HCT116 (cell line): Measurements from ENCODE around the gene KRTDAP. TPM values are rescaled to one million over a fixed set of nuclear protein-coding genes. Genes with fewer than 3 reads are reported as not detected.

Experiments
- ATAC-seq: fragments of 200-7000 bp; cut with Tn5 transposase; 2 replicates; pipeline ENCODE4 v1.9.1; 2020; ENCODE audit warnings: mild to moderate bottlenecking, moderate library complexity
- BruUV-seq: library from RNA; stranded (reverse); fragments of 400-500 nt; replicated peaks from 2 replicates; lab custom pipeline; 2021; lab: Mats Ljungman, UMichigan
- CTCF ChIA-PET: fragments of 300-600 bp; sonication (Branson Sonifier 250); formaldehyde crosslinking; loops from one replicate; lab custom pipeline; 2021; ENCODE audit warnings: antibody characterized with exemption; lab: Charles Lee
- POLR2A ChIA-PET: fragments of 300-600, 350-600 bp; sonication (Branson Sonifier 250); formaldehyde crosslinking; loops from one replicate; lab custom pipeline; 2021; ENCODE audit warnings: antibody characterized with exemption; lab: Charles Lee
- RAD21 ChIA-PET, 2 experiments: fragments of 300-600 bp; sonication (Branson Sonifier 250); formaldehyde crosslinking; loops; one replicate each; lab custom pipeline; 2023; ENCODE audit warnings: low total read pairs in 2 of 2; ENCODE audit not compliant: uncharacterized antibody in 2 of 2, unreplicated experiment in 2 of 2, low non-redundant PET in 1 of 2; lab: Charles Lee
- DNase-seq: peaks from one replicate; pipeline ENCODE4 v3.0.0-alpha.2; 2010; ENCODE audit warnings: low read depth, low spot score
- H2AFZ ChIP-seq: fragments of 200-600 bp; shearing (Covaris generic), sonication (generic); 2 replicates; pipeline ENCODE4 v1.6.1; 2017; ENCODE audit warnings: low read depth, mixed run types, mixed read lengths, antibody characterized with exemption, low read length; ENCODE audit not compliant: poor library complexity, severe bottlenecking
- H3K27ac ChIP-seq: 2 replicates; pipeline ENCODE4 v1.5.1; 2012; ENCODE audit warnings: low read depth, low read length
- H3K27me3 ChIP-seq: fragments of 200-600 bp; sonication (generic); 2 replicates; pipeline ENCODE4 v1.6.1; 2016; ENCODE audit warnings: mixed run types, low read length, mixed read lengths; ENCODE audit not compliant: insufficient read depth
- H3K36me3 ChIP-seq, 2 experiments: fragments of 200-500 bp in 1 of 2; fragments of 200-600 bp in 1 of 2; sonication (Bioruptor generic) in 1 of 2; sonication (generic) in 1 of 2; 2 replicates each; pipeline versions ENCODE4 v1.5.1 to v1.6.1; 2014 to 2016; ENCODE audit warnings: low read length in 2 of 2, inconsistent platforms in 1 of 2, mixed read lengths in 1 of 2, mixed run types in 1 of 2; ENCODE audit not compliant: insufficient read depth in 2 of 2, control insufficient read depth in 1 of 2
- H3K4me1 ChIP-seq, 2 experiments: fragments of 200-600 bp in 1 of 2; sonication (generic) in 1 of 2; 2 replicates each; pipeline versions ENCODE4 v1.5.1 to v1.6.1; 2012 to 2017; ENCODE audit warnings: low read length in 2 of 2, inconsistent platforms in 1 of 2, mild to moderate bottlenecking in 1 of 2, mixed read lengths in 1 of 2, mixed run types in 1 of 2, moderate library complexity in 1 of 2; ENCODE audit not compliant: insufficient read depth in 2 of 2, control insufficient read depth in 1 of 2
- H3K4me2 ChIP-seq: fragments of 200-600 bp; sonication (generic); 2 replicates; pipeline ENCODE4 v1.6.1; 2017; ENCODE audit warnings: mixed run types, low read length, mixed read lengths
- H3K4me3 ChIP-seq, 2 experiments: fragments of 200-600 bp in 1 of 2; sonication (generic) in 1 of 2; replicated peaks in 1 of 2; 2 replicates each; pipeline ENCODE4 v1.5.1; 2011 to 2016; ENCODE audit warnings: low read length in 2 of 2, control low read depth in 1 of 2, low read depth in 1 of 2, mild to moderate bottlenecking in 1 of 2, mixed read lengths in 1 of 2, mixed run types in 1 of 2
- H3K79me2 ChIP-seq: fragments of 200-600 bp; sonication (generic); 2 replicates; pipeline ENCODE4 v1.6.1; 2017; ENCODE audit warnings: mild to moderate bottlenecking, mixed run types, low read length, moderate library complexity, mixed read lengths; ENCODE audit not compliant: insufficient read depth
- H3K9ac ChIP-seq: fragments of 200-600 bp; sonication (generic); 2 replicates; pipeline ENCODE4 v1.6.1; 2016; ENCODE audit warnings: low read length, mixed read lengths
- H3K9me2 ChIP-seq: fragments of 200-600 bp; sonication (generic), shearing (Covaris generic); 2 replicates; pipeline ENCODE4 v1.6.1; 2017; ENCODE audit warnings: mixed run types, mild to moderate bottlenecking, moderate library complexity; ENCODE audit not compliant: insufficient read depth
- H3K9me3 ChIP-seq, 2 experiments: fragments of 200-500 bp in 1 of 2; fragments of 200-600 bp in 1 of 2; sonication (Bioruptor generic) in 1 of 2; sonication (generic) in 1 of 2; 2 replicates each; pipeline ENCODE4 v1.6.1; 2014 to 2017; ENCODE audit warnings: low read length in 2 of 2, mixed read lengths in 2 of 2, inconsistent platforms in 1 of 2, low read depth in 1 of 2, mild to moderate bottlenecking in 1 of 2, mixed run types in 1 of 2, moderate library complexity in 1 of 2; ENCODE audit not compliant: control insufficient read depth in 1 of 2, insufficient read depth in 1 of 2
- H4K20me1 ChIP-seq: fragments of 200-600 bp; sonication (generic), shearing (Covaris generic); 2 replicates; pipeline ENCODE4 v1.6.1; 2017; ENCODE audit warnings: mixed run types, mild to moderate bottlenecking, moderate library complexity; ENCODE audit not compliant: insufficient read depth
- CEBPB ChIP-seq: IDR thresholded peaks from 2 replicates; pipeline ENCODE4 v1.6.1; 2012; ENCODE audit warnings: low read depth
- POLR2A ChIP-seq: IDR thresholded peaks from 2 replicates; pipeline ENCODE4 v1.7.0; 2011; ENCODE audit warnings: borderline replicate concordance; ENCODE audit not compliant: insufficient read depth, insufficient read length; ENCODE audit errors: extremely low read depth
- RAD21 ChIP-seq: IDR thresholded peaks from 2 replicates; pipeline ENCODE4 v1.6.1; 2012; ENCODE audit warnings: low read depth, mild to moderate bottlenecking
- SP1 ChIP-seq: IDR thresholded peaks from 2 replicates; pipeline ENCODE4 v1.6.1; 2012; ENCODE audit warnings: low read depth
- SRF ChIP-seq: IDR thresholded peaks from 2 replicates; pipeline ENCODE4 v1.6.1; 2012; ENCODE audit warnings: low read depth
- YY1 ChIP-seq: IDR thresholded peaks from 2 replicates; pipeline ENCODE4 v1.6.1; 2011; ENCODE audit warnings: low read length, low read depth, moderate library complexity, mild to moderate bottlenecking; ENCODE audit not compliant: insufficient replicate concordance; ENCODE audit errors: extremely low read depth
- ZFX ChIP-seq: fragments of 450-650 bp; IDR thresholded peaks from 2 replicates; pipeline ENCODE4 v1.6.1; 2017
- ZNF274 ChIP-seq: fragments of 200-500 bp; sonication (Bioruptor generic); IDR thresholded peaks from 2 replicates; pipeline ENCODE4 v1.6.1; 2014; ENCODE audit warnings: mild to moderate bottlenecking, low read depth, low read length, inconsistent platforms
- intact Hi-C: fragments of 100-400 bp; cut with micrococcal nuclease; formaldehyde crosslinking; loops from 2 replicates; pipeline ENCODE4 v1.10.0; 2022
- total RNA-seq: library from RNA; stranded (reverse); gene quantifications from one replicate; pipeline ENCODE4 v1.2.1, GENCODE V29; 2021; ENCODE audit not compliant: unreplicated experiment
- TF ChIP-seq, protein P1 (sequence below): IDR thresholded peaks from 2 replicates; pipeline ENCODE4 v1.6.1; 2012; ENCODE audit warnings: low read depth
- TF ChIP-seq, protein P2 (sequence below), 3 experiments: fragments of 200-600 bp in 1 of 3; sonication (generic) in 1 of 3; IDR thresholded peaks in 2 of 3; conservative IDR thresholded peaks in 1 of 3; 2 replicates each; pipeline ENCODE4 v1.5.1; 2012 to 2017; ENCODE audit warnings: low read depth in 2 of 3, low read length in 2 of 3, antibody characterized with exemption in 1 of 3, borderline replicate concordance in 1 of 3, control low read depth in 1 of 3, mild to moderate bottlenecking in 1 of 3, mixed read lengths in 1 of 3, mixed run types in 1 of 3, moderate library complexity in 1 of 3; ENCODE audit not compliant: insufficient read depth in 1 of 3
- TF ChIP-seq, protein P3 (sequence below): IDR thresholded peaks from 2 replicates; pipeline ENCODE4 v1.6.1; 2012

Gene KRTDAP
- total RNA-seq, 1 experiment from 2014 or later, result 0.74 TPM

DNA sequence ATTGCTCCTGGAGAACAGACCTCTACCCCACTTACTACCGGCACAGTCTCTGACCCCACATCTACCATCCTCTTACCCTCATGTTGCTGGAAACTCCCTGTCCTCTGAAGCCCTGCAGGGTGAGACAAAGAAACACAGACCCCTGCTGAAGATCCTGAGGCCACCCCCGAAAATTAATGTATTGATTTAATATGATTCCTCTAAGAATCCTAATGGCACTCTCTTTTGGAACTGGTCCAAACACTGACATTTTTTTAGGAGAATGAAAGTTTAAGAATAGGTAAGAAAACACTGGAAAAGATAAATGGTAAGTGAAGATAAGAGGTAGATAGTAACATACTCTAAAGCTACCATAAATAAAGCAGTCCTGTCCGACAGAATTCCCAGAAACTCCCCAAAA lies 17.9 kb upstream of the KRTDAP start:
- Histone ChIP-seq H4K20me1 (no peaks in the 10 kb centered on the region), H3K79me2 (peaks cover 49% of the 10 kb centered on the region), H3K9ac (peak overlapping the region; percentile 85; the same call in 1 of the 2 replicates), H2AFZ (no peak overlapping the region), H3K27me3 (no peaks in the 10 kb centered on the region), H3K4me1 (peaks cover 5 to 21% of the 10 kb centered on the region in 2 experiments; a peak in 3 of 4 replicates), H3K4me3 (no peak overlapping the region), H3K4me2 (peak overlapping the region; percentile 94; the same call in 1 of the 2 replicates), H3K9me2 (no peaks in the 10 kb centered on the region), H3K27ac (no peak overlapping the region), H3K9me3 (no peaks in the 10 kb centered on the region), H3K36me3 (peaks cover 14 to 30% of the 10 kb centered on the region in 2 experiments; a peak in 3 of 4 replicates)
- ChIA-PET POLR2A (interaction anchor here (1.5 kb wide), 1 partner anchor 136 kb away, joined by 6 read pairs; no protein-coding TSS in a partner anchor), RAD21 (no interaction called here), CTCF (interaction anchor here (1.8 to 2.5 kb wide), 2 partner anchors 13 to 155 kb away, joined by 6 to 11 read pairs; no protein-coding TSS in a partner anchor)
- no peak for DNase-seq
- BruUV-seq, result no TSS peak
- intact Hi-C loops, result no loop called here
- ATAC-seq, result no peak
- TF ChIP-seq ZFX (no peak), CEBPB (no peak), SP1 (no peak)
- TF ChIP-seq, protein P1, sequence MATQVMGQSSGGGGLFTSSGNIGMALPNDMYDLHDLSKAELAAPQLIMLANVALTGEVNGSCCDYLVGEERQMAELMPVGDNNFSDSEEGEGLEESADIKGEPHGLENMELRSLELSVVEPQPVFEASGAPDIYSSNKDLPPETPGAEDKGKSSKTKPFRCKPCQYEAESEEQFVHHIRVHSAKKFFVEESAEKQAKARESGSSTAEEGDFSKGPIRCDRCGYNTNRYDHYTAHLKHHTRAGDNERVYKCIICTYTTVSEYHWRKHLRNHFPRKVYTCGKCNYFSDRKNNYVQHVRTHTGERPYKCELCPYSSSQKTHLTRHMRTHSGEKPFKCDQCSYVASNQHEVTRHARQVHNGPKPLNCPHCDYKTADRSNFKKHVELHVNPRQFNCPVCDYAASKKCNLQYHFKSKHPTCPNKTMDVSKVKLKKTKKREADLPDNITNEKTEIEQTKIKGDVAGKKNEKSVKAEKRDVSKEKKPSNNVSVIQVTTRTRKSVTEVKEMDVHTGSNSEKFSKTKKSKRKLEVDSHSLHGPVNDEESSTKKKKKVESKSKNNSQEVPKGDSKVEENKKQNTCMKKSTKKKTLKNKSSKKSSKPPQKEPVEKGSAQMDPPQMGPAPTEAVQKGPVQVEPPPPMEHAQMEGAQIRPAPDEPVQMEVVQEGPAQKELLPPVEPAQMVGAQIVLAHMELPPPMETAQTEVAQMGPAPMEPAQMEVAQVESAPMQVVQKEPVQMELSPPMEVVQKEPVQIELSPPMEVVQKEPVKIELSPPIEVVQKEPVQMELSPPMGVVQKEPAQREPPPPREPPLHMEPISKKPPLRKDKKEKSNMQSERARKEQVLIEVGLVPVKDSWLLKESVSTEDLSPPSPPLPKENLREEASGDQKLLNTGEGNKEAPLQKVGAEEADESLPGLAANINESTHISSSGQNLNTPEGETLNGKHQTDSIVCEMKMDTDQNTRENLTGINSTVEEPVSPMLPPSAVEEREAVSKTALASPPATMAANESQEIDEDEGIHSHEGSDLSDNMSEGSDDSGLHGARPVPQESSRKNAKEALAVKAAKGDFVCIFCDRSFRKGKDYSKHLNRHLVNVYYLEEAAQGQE, result no peak

DNA sequence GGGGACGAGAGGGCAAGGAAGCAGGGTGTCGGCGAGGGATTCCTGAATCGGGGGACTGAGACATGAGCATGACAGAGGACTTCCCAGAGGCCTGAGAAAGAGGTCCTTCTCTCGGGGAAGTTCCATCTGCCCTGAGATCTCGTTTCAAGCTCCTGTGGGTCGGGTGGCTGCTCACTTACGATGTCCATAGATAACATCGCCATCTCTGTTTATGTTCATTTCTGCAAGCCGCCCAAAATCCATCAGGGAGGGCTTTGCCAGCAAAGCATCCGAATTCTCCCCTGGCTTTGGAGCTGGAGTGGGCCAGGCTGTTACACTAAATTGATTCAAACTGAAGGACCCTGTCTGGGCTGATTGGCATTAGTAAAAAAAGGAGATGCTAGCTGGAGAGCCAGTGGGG lies 17.3 kb upstream of the KRTDAP start:
- Histone ChIP-seq H3K27ac (no peak overlapping the region), H3K4me1 (peaks cover 5 to 20% of the 10 kb centered on the region in 2 experiments; a peak in 3 of 4 replicates), H3K4me3 (no peak overlapping the region), H3K27me3 (no peaks in the 10 kb centered on the region), H3K9me2 (no peaks in the 10 kb centered on the region), H3K79me2 (peaks cover 49% of the 10 kb centered on the region), H3K9ac (no peak overlapping the region), H2AFZ (no peak overlapping the region), H4K20me1 (no peaks in the 10 kb centered on the region), H3K36me3 (peaks cover 15 to 33% of the 10 kb centered on the region in 2 experiments; a peak in 3 of 4 replicates), H3K4me2 (no peak overlapping the region), H3K9me3 (no peaks in the 10 kb centered on the region)
- POLR2A ChIA-PET, result no interaction called here
- no peak for DNase-seq
- intact Hi-C loops, result no loop called here
- CTCF ChIA-PET, result interaction anchor here (2.5 kb wide), 1 partner anchor 12 kb away, joined by 11 read pairs; no protein-coding TSS in a partner anchor
- RAD21 ChIA-PET, result no interaction called here
- BruUV-seq, result no TSS peak
- no peak for ATAC-seq
- TF ChIP-seq SP1 (no peak), YY1 (no peak), RAD21 (no peak), ZNF274 (no peak), POLR2A (no peak), SRF (no peak)
- TF ChIP-seq, protein P2, sequence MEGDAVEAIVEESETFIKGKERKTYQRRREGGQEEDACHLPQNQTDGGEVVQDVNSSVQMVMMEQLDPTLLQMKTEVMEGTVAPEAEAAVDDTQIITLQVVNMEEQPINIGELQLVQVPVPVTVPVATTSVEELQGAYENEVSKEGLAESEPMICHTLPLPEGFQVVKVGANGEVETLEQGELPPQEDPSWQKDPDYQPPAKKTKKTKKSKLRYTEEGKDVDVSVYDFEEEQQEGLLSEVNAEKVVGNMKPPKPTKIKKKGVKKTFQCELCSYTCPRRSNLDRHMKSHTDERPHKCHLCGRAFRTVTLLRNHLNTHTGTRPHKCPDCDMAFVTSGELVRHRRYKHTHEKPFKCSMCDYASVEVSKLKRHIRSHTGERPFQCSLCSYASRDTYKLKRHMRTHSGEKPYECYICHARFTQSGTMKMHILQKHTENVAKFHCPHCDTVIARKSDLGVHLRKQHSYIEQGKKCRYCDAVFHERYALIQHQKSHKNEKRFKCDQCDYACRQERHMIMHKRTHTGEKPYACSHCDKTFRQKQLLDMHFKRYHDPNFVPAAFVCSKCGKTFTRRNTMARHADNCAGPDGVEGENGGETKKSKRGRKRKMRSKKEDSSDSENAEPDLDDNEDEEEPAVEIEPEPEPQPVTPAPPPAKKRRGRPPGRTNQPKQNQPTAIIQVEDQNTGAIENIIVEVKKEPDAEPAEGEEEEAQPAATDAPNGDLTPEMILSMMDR (IDR thresholded peaks at IDR 0.05 in 2 of 3, conservative IDR thresholded peaks at IDR 0.05 in 1 of 3; ENCODE audit: borderline replicate concordance in 1 of 3, insufficient read depth in 1 of 3, low read depth in 2 of 3, low read length in 2 of 3), result no peak
- TF ChIP-seq, protein P3, sequence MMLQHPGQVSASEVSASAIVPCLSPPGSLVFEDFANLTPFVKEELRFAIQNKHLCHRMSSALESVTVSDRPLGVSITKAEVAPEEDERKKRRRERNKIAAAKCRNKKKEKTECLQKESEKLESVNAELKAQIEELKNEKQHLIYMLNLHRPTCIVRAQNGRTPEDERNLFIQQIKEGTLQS, result no peak
